Subcutaneous adipose tissue (tissue), 4 donors: Measurements from ENCODE around the gene KAZN. TPM values are rescaled to one million over a fixed set of nuclear protein-coding genes. Genes with fewer than 3 reads are reported as not detected.

Source experiments
- CTCF ChIP-seq: fragments of 450-650 bp; IDR thresholded peaks from one replicate; pipeline ENCODE4 v1.5.1; 2016; ENCODE audit warnings: low read depth, mild to moderate bottlenecking, control low read depth, antibody characterized with exemption, moderate library complexity
- total RNA-seq, 4 donors: library from RNA; depleted of rRNA; stranded (reverse); fragments of >200 nt; gene quantifications; one replicate each; pipeline ENCODE4 v1.1.0, GENCODE V29; 2016

The KAZN gene
- total RNA-seq, 4 donors from 2014 or later, result 7.5 to 22.2 (median 10.4) TPM

- no peak for TF ChIP-seq CTCF
Observed at GRCh38 chr1:15075175-15075574, 476.7 kb downstream of the KAZN start.

GRCh38 chr1:15075817-15076216 lies 477.3 kb downstream of the KAZN start:
- TF ChIP-seq CTCF, result no peak

GRCh38 chr1:15076807-15077206 lies 478.3 kb downstream of the KAZN start:
- no peak for TF ChIP-seq CTCF

GRCh38 chr1:15077384-15077783 lies 478.9 kb downstream of the KAZN start:
- no peak for TF ChIP-seq CTCF

GRCh38 chr1:15080328-15081007 lies 482.0 kb downstream of the KAZN start:
- TF ChIP-seq CTCF, result no peak

GRCh38 chr1:15081102-15081501 lies 482.6 kb downstream of the KAZN start:
- no peak for TF ChIP-seq CTCF

GRCh38 chr1:15083578-15083977 lies 485.1 kb downstream of the KAZN start:
- TF ChIP-seq CTCF, result no peak
